Uterus (tissue), 2 donors: ENCODE data around the gene CHORDC1.

Experiments used
- POLR2A ChIP-seq, 2 donors: fragments of 450-650 bp; IDR thresholded peaks; one replicate each; pipeline ENCODE4 v1.6.1; 2016; ENCODE audit warnings: antibody characterized with exemption in 2 of 2, mild to moderate bottlenecking in 1 of 2, moderate library complexity in 1 of 2
- TF ChIP-seq, protein P1 (sequence below), 4 experiments: fragments of 200-600 bp in 2 of 4; fragments of 450-650 bp in 2 of 4; sonication (generic) in 2 of 4; IDR thresholded peaks; one replicate each; pipeline ENCODE4 v1.5.1; 2016 to 2019; ENCODE audit warnings: antibody characterized with exemption in 4 of 4, mild to moderate bottlenecking in 2 of 4, moderate library complexity in 1 of 4

DNA sequence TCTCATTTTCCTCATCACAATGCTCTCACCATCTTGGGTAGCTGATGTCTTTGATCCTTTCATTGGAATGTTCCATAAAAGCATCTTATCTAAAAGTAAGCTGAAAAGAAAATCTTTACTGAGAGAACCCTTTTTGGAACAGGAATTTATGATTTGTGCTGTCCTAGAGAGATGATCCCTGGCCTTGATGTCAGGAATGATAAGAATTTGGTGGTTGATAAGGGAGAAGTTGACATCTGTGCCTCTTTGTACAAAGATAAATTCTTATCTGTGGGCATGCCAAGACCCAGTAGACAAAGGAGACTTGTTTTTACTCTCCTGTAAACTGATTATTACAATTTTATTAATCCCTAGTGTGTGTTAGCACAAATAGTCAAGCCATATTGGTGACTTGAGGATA lies 51.5 kb downstream of the CHORDC1 start:
- TF ChIP-seq, protein P1, sequence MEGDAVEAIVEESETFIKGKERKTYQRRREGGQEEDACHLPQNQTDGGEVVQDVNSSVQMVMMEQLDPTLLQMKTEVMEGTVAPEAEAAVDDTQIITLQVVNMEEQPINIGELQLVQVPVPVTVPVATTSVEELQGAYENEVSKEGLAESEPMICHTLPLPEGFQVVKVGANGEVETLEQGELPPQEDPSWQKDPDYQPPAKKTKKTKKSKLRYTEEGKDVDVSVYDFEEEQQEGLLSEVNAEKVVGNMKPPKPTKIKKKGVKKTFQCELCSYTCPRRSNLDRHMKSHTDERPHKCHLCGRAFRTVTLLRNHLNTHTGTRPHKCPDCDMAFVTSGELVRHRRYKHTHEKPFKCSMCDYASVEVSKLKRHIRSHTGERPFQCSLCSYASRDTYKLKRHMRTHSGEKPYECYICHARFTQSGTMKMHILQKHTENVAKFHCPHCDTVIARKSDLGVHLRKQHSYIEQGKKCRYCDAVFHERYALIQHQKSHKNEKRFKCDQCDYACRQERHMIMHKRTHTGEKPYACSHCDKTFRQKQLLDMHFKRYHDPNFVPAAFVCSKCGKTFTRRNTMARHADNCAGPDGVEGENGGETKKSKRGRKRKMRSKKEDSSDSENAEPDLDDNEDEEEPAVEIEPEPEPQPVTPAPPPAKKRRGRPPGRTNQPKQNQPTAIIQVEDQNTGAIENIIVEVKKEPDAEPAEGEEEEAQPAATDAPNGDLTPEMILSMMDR (IDR thresholded peaks at IDR 0.05): no peak
- TF ChIP-seq POLR2A (IDR thresholded peaks at IDR 0.05): no peak
